Measurements from ENCODE around the gene ZNF557.

Gene ZNF557

DNA sequence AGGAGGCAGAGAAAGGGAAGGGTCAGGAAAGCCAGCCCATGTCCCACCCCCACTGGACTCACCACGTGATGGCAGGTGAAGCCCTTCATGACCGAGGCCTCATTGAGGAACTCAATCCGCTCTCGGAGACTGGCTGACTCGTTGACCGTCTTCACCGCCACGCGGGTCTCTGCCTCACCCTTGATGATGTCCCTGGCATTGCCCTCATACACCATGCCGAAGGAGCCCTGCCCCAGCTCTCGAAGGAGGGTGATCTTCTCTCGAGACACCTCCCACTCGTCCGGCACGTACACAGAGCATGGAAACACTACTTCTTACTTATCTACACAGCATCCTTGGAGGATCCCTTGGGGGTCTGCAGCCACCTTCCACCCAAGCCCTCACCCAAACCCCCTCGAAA, 55.7 kb downstream of the ZNF557 start:
- no peak for DNase-seq (ENCODE audit: low spot score)

GRCh38 chr19:7126132-7126531, 56.6 kb downstream of the ZNF557 start:
- DNase-seq (ENCODE audit: low spot score) = no peak

DNA sequence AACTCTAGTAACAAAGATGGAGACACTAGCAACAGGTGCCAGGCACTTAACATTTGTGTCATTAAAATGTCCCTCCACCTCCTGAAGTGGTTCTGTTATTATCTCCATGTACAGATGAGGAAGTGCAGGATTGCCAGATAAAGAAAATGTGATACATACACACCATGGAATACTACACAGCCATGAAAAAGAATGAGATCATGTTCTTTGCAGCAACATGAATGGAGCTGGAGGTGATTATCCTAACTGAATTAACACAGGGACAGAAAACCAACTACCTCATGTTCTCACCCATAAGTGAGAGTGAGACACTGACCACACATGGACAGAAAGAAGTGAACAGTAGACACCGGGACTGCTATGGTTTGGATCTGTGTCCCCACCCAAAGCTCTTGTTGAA, 60.5 kb downstream of the ZNF557 start:
- DNase-seq (ENCODE audit: low spot score) = no peak

GRCh38 chr19:7132054-7132453, 62.6 kb downstream of the ZNF557 start:
- no peak for DNase-seq (ENCODE audit: low spot score)

- DNase-seq (ENCODE audit: low spot score) = no peak
Observed at GRCh38 chr19:7137120-7137519, 67.6 kb downstream of the ZNF557 start.

All from hepatic stellate cell (primary cell).